SIG-M5 treated with dmso at 0.1 percent for 504 hours (cell line): Measurements from ENCODE around the gene ZFPM1.

Experiments
- DNase-seq: peaks from one replicate; lab custom pipeline; 2025; ENCODE audit not compliant: unreplicated experiment; lab: John Stamatoyannopoulos, UW

ZFPM1 gene

GRCh38 chr16:88536510-88536909 is 83.4 kb downstream of the ZFPM1 start:
- DNase-seq = no peak

GRCh38 chr16:88536971-88537751 is 84.1 kb downstream of the ZFPM1 start:
- DNase-seq = no peak

- DNase-seq = no peak
These were observed 84.8 kb downstream of the ZFPM1 start for GRCh38 chr16:88537859-88538258.

GRCh38 chr16:88538366-88539060 is 85.4 kb downstream of the ZFPM1 start:
- DNase-seq = no peak

DNA sequence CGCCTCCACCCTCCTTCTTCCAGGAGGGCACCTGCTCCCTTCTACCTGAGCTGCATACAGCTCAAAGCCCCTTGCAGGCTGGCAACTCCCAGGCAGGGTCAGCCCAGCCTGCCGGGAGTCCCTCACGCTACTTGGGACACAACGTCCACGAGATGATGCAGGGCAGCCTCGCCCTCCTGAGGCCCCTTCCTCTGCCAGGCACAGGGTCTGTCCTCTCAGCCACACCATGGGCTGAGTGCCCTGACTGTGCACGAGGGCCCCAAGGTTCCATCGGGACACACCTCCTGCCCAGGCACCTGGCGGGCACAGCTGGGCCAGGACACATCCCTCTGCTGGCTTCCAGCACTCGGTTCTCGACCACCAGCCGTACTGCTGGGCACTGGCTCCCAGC is 86.2 kb downstream of the ZFPM1 start:
- DNase-seq = no peak

GRCh38 chr16:88539652-88540345 is 86.7 kb downstream of the ZFPM1 start:
- no peak for DNase-seq

DNA sequence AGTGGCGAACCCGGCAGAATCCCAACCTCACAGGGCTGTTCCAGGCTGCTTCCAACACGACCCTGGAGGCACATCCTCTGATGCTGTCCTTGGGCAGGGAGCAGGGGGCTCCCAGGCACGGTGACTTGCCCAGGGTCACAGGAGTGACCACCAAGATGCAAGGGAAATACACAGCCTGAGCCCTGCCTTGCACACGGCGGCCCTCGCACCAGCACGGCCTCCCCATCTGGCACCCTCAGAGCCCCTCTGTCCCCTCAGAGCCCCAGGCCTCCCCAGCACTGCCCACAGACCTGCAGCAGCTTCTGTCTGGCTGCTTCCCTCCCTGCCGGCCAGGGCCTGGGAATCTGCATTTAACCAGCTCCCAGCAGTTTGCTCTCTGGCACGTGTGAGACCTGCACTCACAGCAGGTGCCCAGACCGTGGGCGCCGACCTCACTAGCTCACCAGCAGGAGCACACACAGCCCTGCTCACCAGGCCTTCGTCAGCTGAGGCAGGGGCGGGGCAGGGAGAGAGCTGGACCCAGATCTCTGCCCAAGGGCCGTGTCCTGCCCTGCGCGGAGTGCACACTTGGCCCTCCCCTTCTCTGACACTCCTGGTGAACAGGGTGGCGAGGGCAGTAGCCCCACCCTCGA is 87.4 kb downstream of the ZFPM1 start:
- DNase-seq = no peak

GRCh38 chr16:88541831-88542616 is 88.9 kb downstream of the ZFPM1 start:
- DNase-seq = no peak

DNA sequence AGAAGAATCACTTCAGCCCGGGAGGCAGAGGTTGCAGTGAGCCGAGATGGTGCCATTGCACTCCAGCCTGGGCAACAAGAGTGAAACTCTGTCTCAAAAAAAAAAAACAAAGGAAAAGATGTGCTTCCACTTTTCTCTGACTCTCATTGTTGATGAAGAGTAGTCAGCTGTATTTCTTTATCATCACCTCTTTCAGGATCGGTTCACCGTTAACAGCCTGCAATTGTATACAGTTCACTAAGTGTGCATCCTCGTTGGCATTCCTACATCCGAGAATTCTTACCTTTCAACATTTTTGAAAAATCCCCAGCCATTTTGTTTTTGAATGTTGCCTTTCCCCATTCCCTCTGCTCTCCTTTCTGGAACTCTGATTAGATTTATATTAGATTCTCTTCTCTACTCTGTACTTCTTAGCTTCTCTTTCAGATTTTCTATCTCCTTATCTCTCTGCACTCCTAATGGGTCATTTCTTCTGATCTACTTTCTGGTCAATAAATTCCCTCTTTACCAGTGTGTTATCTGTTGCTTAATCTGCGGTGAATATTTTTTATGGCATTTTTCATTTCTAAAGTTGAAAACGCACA is 90.2 kb downstream of the ZFPM1 start:
- DNase-seq = no peak

DNA sequence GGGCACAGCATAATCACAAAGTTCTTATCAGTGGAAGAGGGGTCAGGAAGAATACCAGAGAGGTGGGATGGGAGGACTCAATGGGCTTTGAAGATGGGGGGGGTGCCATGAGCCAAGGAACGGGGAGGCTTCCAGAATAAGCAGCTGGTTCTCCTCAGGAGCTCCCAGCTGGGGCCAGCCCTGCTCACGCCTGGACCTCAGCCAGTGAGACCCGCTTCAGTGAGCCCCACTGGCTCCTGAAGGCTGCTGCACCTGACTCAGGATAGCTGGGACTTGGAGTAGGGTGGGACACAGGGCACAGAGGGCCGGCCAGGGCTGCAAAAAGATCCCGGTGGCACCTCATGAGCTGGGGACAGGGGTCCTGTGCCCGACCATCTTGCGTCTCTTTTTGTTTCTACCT is 92.7 kb downstream of the ZFPM1 start:
- DNase-seq = no peak

DNA sequence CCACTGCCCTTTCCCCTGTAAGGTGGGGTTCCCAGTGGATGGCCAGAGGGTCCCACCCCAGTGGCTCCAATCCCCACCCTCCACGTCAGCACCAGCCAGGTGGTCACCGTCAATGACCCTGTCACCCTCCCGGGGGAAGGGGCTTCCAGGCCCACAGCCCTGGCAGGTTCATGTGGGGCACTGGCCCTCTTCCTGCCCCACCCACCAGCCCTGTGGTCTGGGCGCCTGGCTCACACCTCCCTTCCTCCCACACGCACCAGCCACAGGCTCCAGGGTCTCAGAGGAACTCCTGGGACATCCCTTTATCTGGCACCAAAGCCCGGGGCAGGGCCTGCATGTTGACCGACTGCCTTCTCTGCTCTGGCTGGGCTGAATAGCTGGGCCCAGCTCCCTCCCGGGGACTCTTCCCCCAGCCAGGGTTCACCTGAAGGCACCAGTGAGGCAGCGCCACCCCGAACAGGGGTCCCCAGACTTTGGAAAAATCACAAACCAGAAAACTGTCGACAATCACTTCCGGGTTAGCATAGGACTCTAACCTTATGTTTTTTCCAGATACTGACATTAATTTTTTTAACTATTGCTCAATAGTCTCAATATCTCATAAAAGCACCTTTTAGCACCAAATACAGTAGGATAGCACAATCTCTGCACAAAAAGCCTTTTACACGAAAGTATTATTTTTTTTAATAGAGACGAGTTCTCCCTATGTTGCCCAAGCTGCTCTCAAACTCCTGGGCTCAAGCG is 95.2 kb downstream of the ZFPM1 start:
- DNase-seq = no peak

DNA sequence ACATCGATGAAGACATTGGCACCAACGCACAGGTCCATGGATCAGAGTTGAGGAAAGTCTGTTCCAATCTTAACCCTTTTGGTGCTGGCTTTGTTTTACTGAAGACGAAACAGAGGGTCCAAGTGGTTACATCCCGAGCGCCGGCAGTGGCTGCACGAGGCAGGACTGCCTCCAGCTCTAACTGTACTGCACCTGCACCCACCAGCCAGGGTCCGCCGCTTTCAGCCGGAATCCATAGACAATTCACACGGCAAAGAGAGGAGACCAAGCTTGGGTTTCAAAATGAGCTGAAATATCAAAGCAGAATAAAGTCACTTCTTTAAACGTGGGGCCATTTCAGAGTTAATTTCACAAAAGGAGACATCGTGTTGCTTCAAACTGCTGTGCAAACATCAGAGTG is 95.9 kb downstream of the ZFPM1 start:
- DNase-seq = no peak

DNA sequence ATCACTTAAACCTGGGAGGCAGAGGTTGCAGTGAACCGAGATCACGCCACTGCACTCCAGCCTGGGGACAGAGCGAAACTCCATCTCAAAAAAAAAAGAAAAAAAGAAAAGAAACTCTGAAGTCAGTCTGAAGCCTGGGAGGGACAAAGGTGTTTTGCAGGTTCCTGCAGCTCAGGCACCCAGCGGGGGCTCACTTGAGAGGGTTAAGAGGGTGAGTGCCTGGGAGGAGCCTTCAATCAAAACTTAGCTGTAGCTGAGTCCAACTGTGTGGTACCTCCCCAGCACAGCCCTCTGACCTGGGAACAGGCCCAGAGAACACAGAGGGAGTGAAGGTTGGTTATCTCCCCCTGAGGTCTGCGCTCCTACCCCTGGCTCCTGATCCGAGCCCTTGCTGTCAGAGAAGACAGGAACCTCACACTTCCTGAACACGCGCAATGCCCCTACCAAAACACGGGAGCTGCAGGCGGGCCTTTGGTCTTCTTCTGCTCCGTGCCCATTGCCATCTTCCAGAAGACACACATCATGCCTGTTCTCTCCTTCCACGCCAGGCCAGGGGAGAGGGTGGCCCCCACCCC is 96.7 kb downstream of the ZFPM1 start:
- DNase-seq = no peak

DNA sequence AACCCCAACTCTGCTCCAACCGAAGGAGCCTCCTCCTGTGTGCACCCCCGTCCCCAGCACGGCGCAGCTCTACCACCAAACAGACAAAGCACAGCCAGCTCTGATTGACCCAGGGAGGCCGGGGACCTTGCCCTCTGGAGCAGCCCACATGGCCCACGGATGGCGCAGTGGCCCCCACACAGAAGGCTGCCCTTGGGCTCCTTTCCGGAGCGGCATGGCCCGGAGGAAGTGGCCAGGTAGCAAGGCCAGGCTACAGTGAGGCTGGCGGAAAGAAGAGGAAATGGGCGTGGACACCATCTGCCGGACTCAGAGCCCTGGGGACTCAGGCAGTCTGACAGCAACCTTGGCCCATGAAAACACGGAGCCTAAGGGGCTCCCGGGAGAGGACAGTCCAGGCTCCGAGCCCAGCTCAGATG is 97.2 kb downstream of the ZFPM1 start:
- DNase-seq = no peak

- DNase-seq = no peak
These were observed 99.1 kb downstream of the ZFPM1 start for GRCh38 chr16:88552166-88552565.

- no peak for DNase-seq
These were observed 99.7 kb downstream of the ZFPM1 start for GRCh38 chr16:88552815-88553214.

- DNase-seq = no peak
These were observed 100.7 kb downstream of the ZFPM1 start for GRCh38 chr16:88553739-88554138.

DNA sequence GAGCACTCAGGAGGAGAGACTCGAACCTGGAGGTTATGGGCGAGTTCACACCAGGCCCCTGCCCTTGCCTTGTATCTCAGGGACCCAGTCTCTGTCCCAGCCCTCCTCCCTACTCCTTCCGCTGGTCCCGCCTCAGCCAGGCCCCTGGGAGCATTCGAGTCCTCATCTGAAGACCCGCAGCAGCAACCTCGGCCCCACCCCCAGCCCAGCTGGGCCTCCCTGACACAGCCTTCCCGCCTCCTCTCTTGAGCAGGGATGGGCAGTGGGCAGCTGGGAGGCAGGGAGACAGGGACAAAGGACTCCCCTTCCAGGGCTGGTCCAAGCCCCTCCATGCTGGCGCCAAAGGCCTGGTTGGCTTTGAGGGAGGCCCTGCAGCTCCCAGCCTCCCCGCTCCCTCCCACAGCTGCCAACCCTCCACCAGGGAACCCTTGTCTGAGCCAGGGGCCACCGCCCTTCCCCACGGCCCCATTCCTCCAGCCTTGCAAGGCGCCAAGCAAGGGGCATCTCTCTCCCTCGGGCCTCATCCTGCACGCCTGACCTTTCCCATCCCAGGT is 101.7 kb downstream of the ZFPM1 start:
- DNase-seq = no peak
